T-helper 1 cell treated with Interleukin-12 subunit alpha and Interleukin-12 subunit beta and Interleukin-4 antibody, amounts not matched to agents 30 ng/mL and 1 ng/mL, for 36 hours (primary cell): ENCODE results near the gene CPNE1. TPM values are rescaled to one million over a fixed set of nuclear protein-coding genes. Genes with fewer than 3 reads are reported as not detected.

ENCODE experiments used
- intact Hi-C: fragments of 100-400 bp; cut with micrococcal nuclease; formaldehyde crosslinking; loops from one replicate; pipeline ENCODE4 v1.15.1; 2024
- total RNA-seq: library from RNA; stranded (reverse); gene quantifications from 2 replicates; pipeline ENCODE4 v1.2.3, GENCODE V29; 2022

Gene CPNE1
- total RNA-seq, 1 donor from 2014 or later = 276 TPM

GRCh38 chr20:35578469-35578868, 86.2 kb downstream of the CPNE1 start:
- intact Hi-C loops = no loop called here

- intact Hi-C loops = no loop called here
Observed at GRCh38 chr20:35576816-35577215, 87.9 kb downstream of the CPNE1 start.

Other genes starting within 250 kb of the CPNE1 start
- gene GDF5, start 226.7 kb downstream of the CPNE1 start, total RNA-seq = 0.07 TPM in 1 of 2 replicates, not detected in the other
- 69.9 and 74.1 TPM in 2 replicates for gene CEP250, start 209.3 kb downstream of the CPNE1 start, total RNA-seq
- gene C20orf173, start 135.2 kb downstream of the CPNE1 start, total RNA-seq = not detected in 2 replicates
- gene ERGIC3, start 122.8 kb downstream of the CPNE1 start, total RNA-seq = 140 and 149 TPM in 2 replicates
- 2.6 and 2.9 TPM in 2 replicates for gene SPAG4, start 49.1 kb downstream of the CPNE1 start, total RNA-seq
- 127 TPM in 2 replicates for gene RBM12, start within 50 bp of the CPNE1 start, total RNA-seq
- 25.0 and 27.6 TPM in 2 replicates for gene NFS1, start 34.5 kb upstream of the CPNE1 start, total RNA-seq
- 86.0 and 91.8 TPM in 2 replicates for gene ROMO1, start 34.5 kb upstream of the CPNE1 start, total RNA-seq
- 387 and 394 TPM in 2 replicates for gene RBM39, start 77.4 kb upstream of the CPNE1 start, total RNA-seq
- gene PHF20, start 107.1 kb upstream of the CPNE1 start, total RNA-seq = 62.7 and 64.1 TPM in 2 replicates